MM.1S (cell line): ENCODE data around the gene DIAPH3.

Experiments used
- DNase-seq: peaks from one replicate; pipeline ENCODE4 v3.0.0-alpha.2; 2015
- H2AFZ ChIP-seq: fragments of 300-600 bp; sonication (generic); 2 replicates; pipeline ENCODE4 v1.6.0; 2016; ENCODE audit warnings: antibody characterized with exemption, low read length
- H3F3A ChIP-seq: fragments of 300-600 bp; sonication (generic); 2 replicates; pipeline ENCODE4 v1.6.1; 2016; ENCODE audit warnings: mild to moderate bottlenecking, antibody characterized with exemption, low read length, moderate library complexity, mixed read lengths; ENCODE audit not compliant: insufficient read depth
- H3K27ac ChIP-seq: fragments of 300-600 bp; sonication (generic); 2 replicates; pipeline ENCODE4 v1.5.1; 2016; ENCODE audit warnings: mild to moderate bottlenecking, low read length
- H3K27me3 ChIP-seq: fragments of 300-600 bp; sonication (generic); replicated peaks from 2 replicates; pipeline ENCODE4 v1.6.0; 2016; ENCODE audit warnings: low read length; ENCODE audit not compliant: insufficient read depth
- H3K36me3 ChIP-seq: fragments of 300-600 bp; sonication (generic); replicated peaks from 2 replicates; pipeline ENCODE4 v1.6.1; 2016; ENCODE audit warnings: mild to moderate bottlenecking, low read length, mixed read lengths; ENCODE audit not compliant: insufficient read depth
- H3K4me1 ChIP-seq: fragments of 300-600 bp; sonication (generic); 2 replicates; pipeline ENCODE4 v1.6.1; 2016; ENCODE audit warnings: low read length, mixed read lengths
- H3K4me2 ChIP-seq: fragments of 300-600 bp; sonication (generic); 2 replicates; pipeline ENCODE4 v1.6.0; 2016; ENCODE audit warnings: low read depth, low read length
- H3K4me3 ChIP-seq: fragments of 300-600 bp; sonication (generic); 2 replicates; pipeline ENCODE4 v1.5.1; 2016; ENCODE audit warnings: low read length, mixed read lengths
- H3K79me2 ChIP-seq: fragments of 300-600 bp; sonication (generic); 2 replicates; pipeline ENCODE4 v1.6.1; 2016; ENCODE audit warnings: mixed run types, low read length, mixed read lengths
- H3K9ac ChIP-seq: fragments of 300-600 bp; sonication (generic); 2 replicates; pipeline ENCODE4 v1.6.1; 2016; ENCODE audit warnings: low read length, mixed read lengths
- H3K9me2 ChIP-seq: fragments of 300-600 bp; sonication (generic); replicated peaks from 2 replicates; pipeline ENCODE4 v1.6.1; 2016; ENCODE audit warnings: mild to moderate bottlenecking, low read length, mixed read lengths; ENCODE audit not compliant: insufficient read depth
- H3K9me3 ChIP-seq: fragments of 300-600 bp; sonication (generic); replicated peaks from 2 replicates; pipeline ENCODE4 v1.6.1; 2016; ENCODE audit warnings: mild to moderate bottlenecking, low read length, mixed read lengths; ENCODE audit not compliant: insufficient read depth
- H4K20me1 ChIP-seq: fragments of 300-600 bp; sonication (generic); 2 replicates; pipeline ENCODE4 v1.6.1; 2016; ENCODE audit warnings: mild to moderate bottlenecking, low read length, moderate library complexity, mixed read lengths; ENCODE audit not compliant: insufficient read depth
- CTCF ChIP-seq: fragments of 300-600 bp; sonication (generic); IDR thresholded peaks from 2 replicates; pipeline ENCODE4 v1.5.1; 2016; ENCODE audit warnings: antibody characterized with exemption, low read length, mixed read lengths
- EZH2 ChIP-seq: fragments of 300-600 bp; sonication (generic); optimal IDR thresholded peaks from 2 replicates; pipeline ENCODE3; 2017; ENCODE audit warnings: low read depth, mild to moderate bottlenecking, antibody characterized with exemption, low read length, mixed read lengths
- EZH2phosphoT487 ChIP-seq: fragments of 300-600 bp; sonication (generic); IDR thresholded peaks from 2 replicates; pipeline ENCODE4 v1.6.1; 2018; ENCODE audit warnings: antibody characterized with exemption, low read length

Gene DIAPH3

GRCh38 chr13:59793107-59793506, 370.6 kb downstream of the DIAPH3 start:
- no peak overlapping the region for H3K4me3 ChIP-seq
- H3K4me2 ChIP-seq = no peak overlapping the region
- no peaks in the 10 kb centered on the region for H3K9me3 ChIP-seq
- no peak overlapping the region for H3K27ac ChIP-seq
- no peaks in the 10 kb centered on the region for H3K9me2 ChIP-seq
- H3K79me2 ChIP-seq = no peaks in the 10 kb centered on the region
- H3K4me1 ChIP-seq = no peaks in the 10 kb centered on the region
- no peaks in the 10 kb centered on the region for H3F3A ChIP-seq
- no peaks in the 10 kb centered on the region for H3K36me3 ChIP-seq
- DNase-seq = no peak
- no peak overlapping the region for H2AFZ ChIP-seq
- TF ChIP-seq EZH2 (no peak), CTCF (no peak), EZH2phosphoT487 (no peak)
- H3K27me3 ChIP-seq = no peaks in the 10 kb centered on the region
- no peaks in the 10 kb centered on the region for H4K20me1 ChIP-seq
- no peak overlapping the region for H3K9ac ChIP-seq

- Histone ChIP-seq H3K4me3 (no peak overlapping the region), H3F3A (no peaks in the 10 kb centered on the region), H3K9me2 (no peaks in the 10 kb centered on the region), H3K27ac (no peak overlapping the region), H3K9ac (no peak overlapping the region), H3K4me2 (no peak overlapping the region), H3K79me2 (no peaks in the 10 kb centered on the region), H2AFZ (no peak overlapping the region), H4K20me1 (no peaks in the 10 kb centered on the region), H3K4me1 (no peaks in the 10 kb centered on the region), H3K36me3 (no peaks in the 10 kb centered on the region), H3K9me3 (no peaks in the 10 kb centered on the region), H3K27me3 (no peaks in the 10 kb centered on the region)
- TF ChIP-seq EZH2 (no peak), CTCF (no peak), EZH2phosphoT487 (no peak)
- no peak for DNase-seq
These were observed 373.1 kb downstream of the DIAPH3 start for GRCh38 chr13:59790626-59791025.

DNA sequence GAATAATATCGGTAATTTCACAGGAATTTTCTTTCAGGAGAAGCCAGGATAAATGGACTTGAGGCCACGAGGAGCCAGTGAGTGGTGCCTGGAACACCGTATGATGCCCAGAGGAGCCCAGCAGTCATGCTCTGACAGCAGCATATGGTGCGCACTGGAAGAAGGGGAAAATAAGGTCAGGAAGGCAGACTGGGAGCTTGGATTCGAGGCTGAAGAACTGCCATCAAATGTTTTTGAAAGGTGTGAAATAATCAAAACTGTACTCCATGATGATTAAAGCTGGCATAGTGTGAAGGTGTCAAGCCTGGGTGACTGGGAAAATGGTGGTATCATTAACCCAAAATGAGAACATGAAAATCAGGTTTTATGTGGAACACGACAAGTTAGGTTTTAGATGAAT, 374.2 kb downstream of the DIAPH3 start:
- Histone ChIP-seq H3K9me3 (no peaks in the 10 kb centered on the region), H3K4me1 (no peaks in the 10 kb centered on the region), H4K20me1 (no peaks in the 10 kb centered on the region), H3K9me2 (no peaks in the 10 kb centered on the region), H3K79me2 (no peaks in the 10 kb centered on the region), H3F3A (no peaks in the 10 kb centered on the region), H3K4me3 (no peak overlapping the region), H3K36me3 (no peaks in the 10 kb centered on the region), H3K27ac (no peak overlapping the region), H3K27me3 (no peaks in the 10 kb centered on the region), H3K9ac (no peak overlapping the region), H3K4me2 (no peak overlapping the region), H2AFZ (no peak overlapping the region)
- TF ChIP-seq EZH2 (no peak), EZH2phosphoT487 (no peak), CTCF (no peak)
- no peak for DNase-seq

- Histone ChIP-seq H3K4me1 (no peaks in the 10 kb centered on the region), H3F3A (no peaks in the 10 kb centered on the region), H3K9me3 (no peaks in the 10 kb centered on the region), H2AFZ (no peak overlapping the region), H3K27me3 (no peaks in the 10 kb centered on the region), H3K36me3 (no peaks in the 10 kb centered on the region), H3K79me2 (no peaks in the 10 kb centered on the region), H4K20me1 (no peaks in the 10 kb centered on the region), H3K4me2 (no peak overlapping the region), H3K9me2 (no peaks in the 10 kb centered on the region), H3K9ac (no peak overlapping the region), H3K27ac (no peak overlapping the region), H3K4me3 (no peak overlapping the region)
- TF ChIP-seq EZH2phosphoT487 (no peak), CTCF (no peak), EZH2 (no peak)
- no peak for DNase-seq
These were observed 376.0 kb downstream of the DIAPH3 start for GRCh38 chr13:59787679-59788078.
